Adrenal gland (tissue), 5 donors: Measurements from ENCODE around the gene SKOR1.

Experiments
- POLR2A ChIP-seq, 2 donors: fragments of 450-650 bp; IDR thresholded peaks; one replicate each; pipeline ENCODE4 v1.6.1; 2017; ENCODE audit warnings: antibody characterized with exemption in 2 of 2, mild to moderate bottlenecking in 2 of 2, moderate library complexity in 1 of 2
- TF ChIP-seq, protein P1 (sequence below), 6 experiments: fragments of 450-650 bp in 4 of 6; fragments of 200-600 bp in 2 of 6; sonication (generic) in 1 of 6; IDR thresholded peaks; 1 replicate in 5 of 6; 2 replicates in 1 of 6; pipeline versions ENCODE4 v1.5.1 to v1.8.0; 2016 to 2021; ENCODE audit warnings: antibody characterized with exemption in 6 of 6, mild to moderate bottlenecking in 2 of 6, moderate library complexity in 1 of 6
- donor health status: DM: no; HTN: no; CAD: no.

DNA sequence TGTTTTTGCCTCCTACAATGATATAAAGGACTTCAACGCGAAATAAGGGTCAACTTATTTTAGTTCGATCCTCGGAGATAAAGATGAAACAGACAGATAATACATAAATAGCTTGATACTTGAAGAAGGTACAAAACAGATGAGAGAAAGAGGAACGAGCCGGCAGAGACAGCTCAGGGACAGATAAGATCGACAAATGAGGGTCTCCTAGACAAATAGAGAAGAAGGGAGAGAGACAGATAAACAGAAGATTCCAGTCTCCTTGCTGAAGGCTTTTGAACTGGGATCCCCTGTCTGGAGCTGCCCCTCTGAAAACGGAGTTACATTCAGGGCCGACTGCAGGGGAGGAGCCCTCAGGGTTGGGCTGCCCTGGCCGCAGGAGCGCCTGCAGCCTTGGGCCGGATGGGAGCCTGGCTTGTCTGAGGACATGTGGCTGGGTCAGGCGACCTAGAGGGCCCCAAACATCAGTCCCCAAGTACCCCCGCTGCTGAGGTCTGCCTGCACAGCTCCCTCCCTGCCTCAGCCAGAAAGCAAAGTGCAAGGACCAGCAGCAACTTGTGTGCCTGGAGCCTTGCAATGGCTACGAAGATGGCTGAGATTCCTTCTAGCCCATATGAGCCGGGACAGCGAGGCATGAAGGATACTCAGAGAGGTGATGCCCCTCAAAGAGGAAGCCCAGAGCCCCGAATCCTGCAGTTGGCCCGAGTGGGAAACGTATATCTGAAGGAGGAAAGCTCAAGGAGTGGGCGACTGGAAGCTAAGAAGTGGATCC lies 926 bp upstream of the SKOR1 start:
- no peak for TF ChIP-seq POLR2A (IDR thresholded peaks at IDR 0.05)
- TF ChIP-seq, protein P1, sequence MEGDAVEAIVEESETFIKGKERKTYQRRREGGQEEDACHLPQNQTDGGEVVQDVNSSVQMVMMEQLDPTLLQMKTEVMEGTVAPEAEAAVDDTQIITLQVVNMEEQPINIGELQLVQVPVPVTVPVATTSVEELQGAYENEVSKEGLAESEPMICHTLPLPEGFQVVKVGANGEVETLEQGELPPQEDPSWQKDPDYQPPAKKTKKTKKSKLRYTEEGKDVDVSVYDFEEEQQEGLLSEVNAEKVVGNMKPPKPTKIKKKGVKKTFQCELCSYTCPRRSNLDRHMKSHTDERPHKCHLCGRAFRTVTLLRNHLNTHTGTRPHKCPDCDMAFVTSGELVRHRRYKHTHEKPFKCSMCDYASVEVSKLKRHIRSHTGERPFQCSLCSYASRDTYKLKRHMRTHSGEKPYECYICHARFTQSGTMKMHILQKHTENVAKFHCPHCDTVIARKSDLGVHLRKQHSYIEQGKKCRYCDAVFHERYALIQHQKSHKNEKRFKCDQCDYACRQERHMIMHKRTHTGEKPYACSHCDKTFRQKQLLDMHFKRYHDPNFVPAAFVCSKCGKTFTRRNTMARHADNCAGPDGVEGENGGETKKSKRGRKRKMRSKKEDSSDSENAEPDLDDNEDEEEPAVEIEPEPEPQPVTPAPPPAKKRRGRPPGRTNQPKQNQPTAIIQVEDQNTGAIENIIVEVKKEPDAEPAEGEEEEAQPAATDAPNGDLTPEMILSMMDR (IDR thresholded peaks at IDR 0.05) = no peak
